Measurements from ENCODE around the gene GFRA4.

GFRA4 gene

GRCh38 chr20:3633913-3634478, 29.2 kb downstream of the GFRA4 start:
- no peak overlapping the region for H3K4me3 ChIP-seq (ENCODE audit: low read depth, low read length)
- in situ Hi-C loops (cut with HindIII; ENCODE audit: low sequenced_read_pairs) = no loop called here
- no peak for DNase-seq (ENCODE audit: low read depth, low spot score)
- TF ChIP-seq CTCF (IDR thresholded peaks at IDR 0.05; ENCODE audit: low read depth, low read length) = no peak

GRCh38 chr20:3632311-3633004, 30.7 kb downstream of the GFRA4 start:
- DNase-seq (ENCODE audit: low read depth, low spot score) = no peak
- in situ Hi-C loops (cut with HindIII; ENCODE audit: low sequenced_read_pairs) = no loop called here
- no peak for TF ChIP-seq CTCF (IDR thresholded peaks at IDR 0.05; ENCODE audit: low read depth, low read length)
- no peak overlapping the region for H3K4me3 ChIP-seq (ENCODE audit: low read depth, low read length)

GRCh38 chr20:3631534-3631933, 31.7 kb downstream of the GFRA4 start:
- no peak for TF ChIP-seq CTCF (IDR thresholded peaks at IDR 0.05; ENCODE audit: low read depth, low read length)
- no peak overlapping the region for H3K4me3 ChIP-seq (ENCODE audit: low read depth, low read length)
- in situ Hi-C loops (cut with HindIII; ENCODE audit: low sequenced_read_pairs) = no loop called here
- DNase-seq (ENCODE audit: low read depth, low spot score) = no peak

GRCh38 chr20:3630429-3630828, 32.8 kb downstream of the GFRA4 start:
- in situ Hi-C loops (cut with HindIII; ENCODE audit: low sequenced_read_pairs) = no loop called here
- no peak for TF ChIP-seq CTCF (IDR thresholded peaks at IDR 0.05; ENCODE audit: low read depth, low read length)
- no peak overlapping the region for H3K4me3 ChIP-seq (ENCODE audit: low read depth, low read length)
- DNase-seq (ENCODE audit: low read depth, low spot score) = no peak

- H3K4me3 ChIP-seq (ENCODE audit: low read depth, low read length) = no peak overlapping the region
- in situ Hi-C loops (cut with HindIII; ENCODE audit: low sequenced_read_pairs) = no loop called here
- DNase-seq (ENCODE audit: low read depth, low spot score) = no peak
- TF ChIP-seq CTCF (IDR thresholded peaks at IDR 0.05; ENCODE audit: low read depth, low read length) = no peak
Observed at GRCh38 chr20:3629893-3630292, 33.3 kb downstream of the GFRA4 start.

- no peak overlapping the region for H3K4me3 ChIP-seq (ENCODE audit: low read depth, low read length)
- no peak for DNase-seq (ENCODE audit: low read depth, low spot score)
- in situ Hi-C loops (cut with HindIII; ENCODE audit: low sequenced_read_pairs) = no loop called here
- TF ChIP-seq CTCF (IDR thresholded peaks at IDR 0.05; ENCODE audit: low read depth, low read length) = no peak
Observed at GRCh38 chr20:3628502-3629314, 34.5 kb downstream of the GFRA4 start.
